HCEC 1CT (cell line): ENCODE results near the gene ZNF490.
"Not testable (repeated sequence)": the region's sequence is repeated elsewhere in the genome, so short reads cannot be mapped to it uniquely, and the experiment has no call there.

Experiments used
- DNase-seq: peaks from one replicate; pipeline ENCODE4 v3.0.0-alpha.2; 2017

Gene ZNF490

GRCh38 chr19:12621253-12622024, 10.8 kb upstream of the ZNF490 start:
- DNase-seq, result not testable (repeated sequence)

- no peak for DNase-seq
Measured at GRCh38 chr19:12617646-12618045, 7.0 kb upstream of the ZNF490 start.

- DNase-seq, result peak; percentile 78
Measured at GRCh38 chr19:12611361-12611699, 717 bp upstream of the ZNF490 start.

- DNase-seq, result no peak
Measured at GRCh38 chr19:12607631-12608030, 3.0 kb downstream of the ZNF490 start.

- DNase-seq, result no peak
Measured at GRCh38 chr19:12606796-12607195, 3.8 kb downstream of the ZNF490 start.

GRCh38 chr19:12603714-12604113, 6.9 kb downstream of the ZNF490 start:
- DNase-seq, result peak; percentile 54

- DNase-seq, result no peak
Measured at GRCh38 chr19:12597594-12597993, 13.0 kb downstream of the ZNF490 start.

GRCh38 chr19:12596927-12597548, 13.6 kb downstream of the ZNF490 start:
- DNase-seq, result no peak

GRCh38 chr19:12596485-12596884, 14.1 kb downstream of the ZNF490 start:
- no peak for DNase-seq

GRCh38 chr19:12581100-12581499, 29.5 kb downstream of the ZNF490 start:
- no peak for DNase-seq

GRCh38 chr19:12580180-12580694, 30.4 kb downstream of the ZNF490 start:
- peak; percentile 84 for DNase-seq

GRCh38 chr19:12578641-12579040, 32.0 kb downstream of the ZNF490 start:
- no peak for DNase-seq

- no peak for DNase-seq
Measured at GRCh38 chr19:12574036-12574435, 36.6 kb downstream of the ZNF490 start.

GRCh38 chr19:12567951-12568350, 42.7 kb downstream of the ZNF490 start:
- DNase-seq, result peak; percentile 2

GRCh38 chr19:12566380-12566779, 44.2 kb downstream of the ZNF490 start:
- not testable (repeated sequence) for DNase-seq

GRCh38 chr19:12564016-12564664, 46.5 kb downstream of the ZNF490 start:
- peak; percentile 81 for DNase-seq

- no peak for DNase-seq
Measured at GRCh38 chr19:12555456-12555930, 55.1 kb downstream of the ZNF490 start.

GRCh38 chr19:12551060-12551832, 59.4 kb downstream of the ZNF490 start, which contains the start of gene ZNF564:
TSS of gene ZNF564 (minus strand) at chr19:12551482. CDS start at chr19:12551332, 150 bp downstream.
- peak; percentile 98 for DNase-seq

GRCh38 chr19:12546903-12547302, 63.7 kb downstream of the ZNF490 start:
- no peak for DNase-seq

- no peak for DNase-seq
Measured at GRCh38 chr19:12546068-12546467, 64.5 kb downstream of the ZNF490 start.

- no peak for DNase-seq
Measured at GRCh38 chr19:12545267-12545666, 65.3 kb downstream of the ZNF490 start.

GRCh38 chr19:12544401-12544876, 66.2 kb downstream of the ZNF490 start:
- no peak for DNase-seq

- DNase-seq, result no peak
Measured at GRCh38 chr19:12543855-12544254, 66.8 kb downstream of the ZNF490 start.
